Islet precursor cell (in vitro differentiated cells): ENCODE data around the gene MDH1B.

ENCODE experiments used
- DNase-seq: peaks from one replicate; pipeline ENCODE4 v3.0.0-alpha.2; 2018

MDH1B gene

DNA sequence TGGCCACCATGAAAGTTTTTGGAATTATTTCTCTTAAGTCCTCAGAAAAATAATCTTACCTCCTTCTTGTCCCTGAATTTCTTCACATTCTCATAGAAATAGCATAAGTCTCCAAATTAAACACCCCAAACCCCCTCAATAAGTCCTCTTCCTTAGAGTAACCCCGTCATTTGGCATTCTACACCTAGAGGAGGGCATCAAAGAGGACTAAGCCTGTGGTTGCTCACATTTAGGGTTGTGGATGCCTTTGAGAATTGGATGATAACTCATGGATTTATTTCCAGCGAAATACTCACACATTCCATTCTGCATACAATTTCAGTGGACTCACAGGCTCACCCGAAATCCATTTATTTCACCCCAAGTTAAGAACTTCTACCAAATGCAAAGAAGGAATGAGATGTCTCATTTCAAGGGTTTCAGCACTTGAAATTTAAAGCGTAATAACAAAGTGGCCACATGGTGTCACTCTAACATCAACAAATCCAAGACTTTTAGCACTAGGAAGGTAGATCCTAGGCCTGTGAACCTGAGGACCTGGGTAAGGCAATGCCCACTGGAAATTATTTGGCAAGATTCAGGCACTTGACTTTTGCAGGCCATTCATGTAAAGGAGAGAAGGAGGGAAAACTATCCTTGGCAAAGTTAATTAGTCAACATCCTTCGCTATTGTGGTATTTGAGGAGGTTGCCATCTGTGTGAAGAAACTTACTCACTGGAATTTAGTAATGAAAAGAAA lies 71.6 kb downstream of the MDH1B start:
- DNase-seq: no peak

DNA sequence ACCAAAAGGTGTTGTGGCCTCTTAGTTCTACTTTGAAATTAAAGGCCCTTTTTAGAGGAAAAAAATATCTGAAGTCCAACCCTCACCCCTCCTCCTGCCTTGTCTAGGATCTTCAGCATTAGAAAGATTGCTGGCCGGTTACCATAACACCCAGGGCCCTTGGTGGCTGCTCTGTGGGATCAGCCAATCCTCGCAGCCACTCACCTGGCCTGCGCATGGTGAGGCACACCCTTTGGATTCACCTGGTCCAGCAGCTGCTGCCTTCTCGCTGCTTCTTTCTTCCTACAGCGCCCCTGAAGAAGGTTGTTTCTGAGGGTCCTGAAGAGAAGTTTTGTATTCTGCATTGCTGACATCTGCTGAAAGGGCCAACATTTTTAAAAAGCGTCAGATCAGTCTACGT lies 72.2 kb downstream of the MDH1B start:
- DNase-seq: no peak

DNA sequence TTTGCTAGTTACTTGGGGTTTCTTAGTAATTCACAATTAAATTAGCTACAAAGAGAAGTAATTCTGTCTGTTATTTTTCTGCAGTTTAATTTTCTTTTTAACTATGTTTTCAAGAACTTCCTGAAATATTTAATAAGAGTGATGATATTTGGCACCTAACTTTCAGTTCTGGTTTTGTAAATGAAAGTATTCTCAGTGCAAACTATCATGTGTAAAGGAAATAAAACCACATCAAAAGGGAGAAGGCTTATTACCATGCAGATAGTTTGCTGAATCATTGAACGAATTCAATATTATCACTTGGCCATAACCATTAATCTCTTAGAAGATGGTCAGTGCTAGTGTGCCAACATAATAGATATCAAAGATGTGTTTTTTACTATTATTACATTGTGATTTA lies 76.1 kb downstream of the MDH1B start:
- no peak for DNase-seq

DNA sequence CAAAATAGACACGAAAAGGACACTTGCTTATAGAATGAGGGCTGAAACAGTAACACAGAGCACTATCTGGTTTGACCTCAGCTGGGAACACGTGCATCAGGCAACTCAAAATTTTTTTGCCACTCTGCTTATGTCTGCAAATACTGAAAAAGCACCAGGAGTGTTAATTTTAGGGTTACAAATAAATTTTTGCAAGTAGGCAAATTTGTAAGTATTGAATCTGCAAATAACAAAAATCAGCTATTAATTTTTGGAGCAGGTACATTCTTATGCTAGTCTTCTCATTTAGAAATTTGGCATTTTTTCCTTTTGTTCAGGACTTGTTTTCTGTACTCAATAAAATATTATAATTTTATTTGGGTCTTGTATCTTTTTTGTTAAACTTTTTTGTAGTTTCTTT lies 76.7 kb downstream of the MDH1B start:
- DNase-seq: no peak
